ENCODE measurements around the gene SCML1. TPM values are rescaled to one million over a fixed set of nuclear protein-coding genes. Genes with fewer than 3 reads are reported as not detected.

The SCML1 gene
- total and polyA plus RNA-seq, 3 donors from 2014 or later = 49.8 to 112 (median 83.4) TPM

- H3K36me3 ChIP-seq (ENCODE audit: low read depth, missing control alignments) = no peaks in the 10 kb centered on the region
- no peaks in the 10 kb centered on the region for H3K27me3 ChIP-seq
- TF ChIP-seq POLR2A (IDR thresholded peaks at IDR 0.05) (no peak), CTCF (IDR thresholded peaks at IDR 0.05) (no peak)
- H3K27ac ChIP-seq = no peak overlapping the region
- no peak overlapping the region for H3K4me3 ChIP-seq
- no peaks in the 10 kb centered on the region for H3K4me1 ChIP-seq
- intact Hi-C loops (cut with DNase I; ENCODE audit: low total_unique reads) = no loop called here
- DNase-seq = no peak
- WGBS, 2 donors = 87% methylated on average over 3 of the region's 13 CpGs; no CpG with 5 or more reads in 1 of the 2 donors
- no peaks in the 10 kb centered on the region for H3K9me3 ChIP-seq
These were observed 64.1 kb downstream of the SCML1 start for GRCh38 chrX:17801431-17801830.

GRCh38 chrX:17802756-17803155 is 65.5 kb downstream of the SCML1 start:
- no peaks in the 10 kb centered on the region for H3K27me3 ChIP-seq
- TF ChIP-seq POLR2A (IDR thresholded peaks at IDR 0.05) (no peak), CTCF (IDR thresholded peaks at IDR 0.05) (no peak)
- no peak for DNase-seq
- 60 to 84% methylated on average over 1 to 7 of the region's 7 CpGs for WGBS, 2 donors
- no peak overlapping the region for H3K4me3 ChIP-seq
- no peaks in the 10 kb centered on the region for H3K9me3 ChIP-seq
- H3K36me3 ChIP-seq (ENCODE audit: low read depth, missing control alignments) = no peaks in the 10 kb centered on the region
- no peak overlapping the region for H3K27ac ChIP-seq
- H3K4me1 ChIP-seq = no peaks in the 10 kb centered on the region
- intact Hi-C loops (cut with DNase I; ENCODE audit: low total_unique reads) = no loop called here

- Histone ChIP-seq H3K36me3 (ENCODE audit: low read depth, missing control alignments) (no peaks in the 10 kb centered on the region), H3K4me1 (no peaks in the 10 kb centered on the region), H3K27ac (no peak overlapping the region), H3K4me3 (no peak overlapping the region), H3K27me3 (no peaks in the 10 kb centered on the region), H3K9me3 (no peaks in the 10 kb centered on the region)
- intact Hi-C loops (cut with DNase I; ENCODE audit: low total_unique reads) = no loop called here
- WGBS, 2 donors = 92 to 97% methylated on average over 3 of the region's 4 CpGs
- no peak for TF ChIP-seq CTCF (IDR thresholded peaks at IDR 0.05)
- no peak for TF ChIP-seq POLR2A (IDR thresholded peaks at IDR 0.05)
- no peak for DNase-seq
These were observed 66.2 kb downstream of the SCML1 start for GRCh38 chrX:17803449-17803848.

Other genes with a start within 250 kb of the SCML1 start
- gene RAI2, start 123.8 kb downstream of the SCML1 start, total RNA-seq = 10 to 100 TPM in 1 of 2 donors, 1 to 10 TPM in 1; 5.7 to 12.1 TPM
- gene RAI2, start 123.8 kb downstream of the SCML1 start, polyA plus RNA-seq (ENCODE audit: insufficient read depth, low read depth, low replicate concordance) = 13.5 TPM

Data from testis (tissue), 3 donors.